HG03064 (cell line): ENCODE measurements around the gene ASPHD1.
"Not testable (repeated sequence)": the region's sequence is repeated elsewhere in the genome, so short reads cannot be mapped to it uniquely, and the experiment has no call there.

Experiments
- ATAC-seq: cut with Tn5 transposase; IDR thresholded peaks from one replicate; pipeline ENCODE4 v1.9.1; 2021; ENCODE audit warnings: low read depth; ENCODE audit not compliant: unreplicated experiment

Gene ASPHD1

DNA sequence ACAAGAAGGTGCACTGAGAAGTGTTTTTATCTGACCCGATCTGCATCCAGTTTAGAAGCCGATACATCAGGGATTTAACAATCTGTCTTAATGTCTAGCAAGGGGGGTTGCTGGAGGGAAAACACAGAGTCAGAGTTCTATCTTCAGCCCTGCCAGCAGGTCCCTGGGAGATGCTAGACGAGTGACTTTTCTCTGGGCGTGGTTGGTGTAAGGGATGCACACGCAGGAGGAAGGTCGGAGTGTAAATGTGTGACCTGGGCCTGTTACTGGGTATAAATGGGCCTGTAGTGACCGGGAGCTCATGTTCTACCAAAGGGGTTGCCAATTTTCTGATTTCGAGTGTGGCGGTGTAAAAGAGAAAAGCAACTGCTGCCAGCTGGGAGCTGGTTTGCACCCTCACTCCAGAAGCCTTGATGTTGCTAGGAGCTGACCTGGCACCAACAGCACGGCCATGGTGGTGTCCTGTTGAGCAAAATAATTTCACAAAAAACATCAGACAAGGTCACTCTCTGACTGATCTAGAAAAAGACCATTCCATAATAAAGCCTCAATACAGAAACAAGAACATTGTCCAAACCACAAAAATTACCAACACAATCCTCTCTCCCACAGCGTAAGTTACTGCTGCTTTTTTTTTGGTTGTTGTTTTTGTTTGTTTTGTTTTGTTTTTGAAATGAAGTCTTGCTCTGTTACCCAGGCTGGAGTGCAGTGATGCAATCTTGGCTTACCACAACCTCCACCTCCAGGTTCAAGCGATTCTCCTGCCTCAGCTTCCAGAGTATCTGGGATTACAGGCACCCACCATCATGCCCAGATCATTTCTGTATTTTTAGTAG is 27.0 kb downstream of the ASPHD1 start:
- no peak for ATAC-seq

DNA sequence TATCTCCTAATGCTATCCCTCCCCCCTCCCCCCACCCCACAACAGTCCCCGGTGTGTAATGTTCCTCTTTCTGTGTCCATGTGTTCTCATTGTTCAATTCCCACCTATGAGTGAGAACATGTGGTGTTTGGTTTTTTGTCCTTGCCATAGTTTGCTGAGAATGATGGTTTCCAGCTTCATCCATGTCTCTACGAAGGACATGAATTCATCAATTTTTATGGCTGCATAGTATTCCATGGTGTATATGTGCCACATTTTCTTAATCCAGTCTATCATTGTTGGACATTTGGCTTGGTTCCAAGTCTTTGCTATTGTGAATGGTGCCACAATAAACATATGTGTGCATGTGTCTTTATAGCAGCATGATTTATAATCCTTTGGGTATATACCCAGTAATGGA is 31.5 kb downstream of the ASPHD1 start:
- ATAC-seq: not testable (repeated sequence)

DNA sequence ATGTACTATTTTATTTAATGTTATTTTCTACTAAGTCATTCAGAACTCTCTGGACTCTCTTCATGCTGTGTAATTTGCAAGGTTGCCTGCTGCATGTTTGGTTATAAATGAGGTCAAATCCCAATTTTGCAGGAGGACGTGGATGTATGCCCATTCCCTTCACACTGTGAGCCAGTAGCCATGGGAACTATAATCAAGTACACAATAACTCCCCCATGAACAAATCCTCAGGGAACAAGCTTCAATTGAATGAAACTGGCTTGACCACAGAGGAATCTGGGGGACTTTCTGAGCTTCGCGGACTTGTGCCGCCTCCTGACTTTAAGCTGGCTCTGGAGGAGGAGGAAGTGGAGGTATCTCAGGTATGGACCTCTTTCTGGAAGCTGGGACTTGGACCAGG is 40.4 kb downstream of the ASPHD1 start:
- ATAC-seq: no peak

- no peak for ATAC-seq
Observed at GRCh38 chr16:29943846-29944799, 43.8 kb downstream of the ASPHD1 start.

GRCh38 chr16:29947897-29948296 is 47.6 kb downstream of the ASPHD1 start:
- ATAC-seq: no peak

GRCh38 chr16:29950806-29951461 is 50.6 kb downstream of the ASPHD1 start:
- ATAC-seq: no peak

- ATAC-seq: no peak
Observed at GRCh38 chr16:29951625-29952365, 51.5 kb downstream of the ASPHD1 start.
